Neural progenitor cell (in vitro differentiated cells): ENCODE results near the gene ANKFY1. TPM values are rescaled to one million over a fixed set of nuclear protein-coding genes. Genes with fewer than 3 reads are reported as not detected.

Experiments used
- DNase-seq: peaks from one replicate; pipeline ENCODE4 v3.0.0-alpha.2; 2016; ENCODE audit warnings: low spot score
- H2AFZ ChIP-seq: fragments of 200-600 bp; sonication (generic); replicated peaks from 2 replicates; pipeline ENCODE4 v1.6.1; 2016; ENCODE audit warnings: antibody characterized with exemption
- H3F3A ChIP-seq: fragments of 200-600 bp; sonication (generic); 2 replicates; pipeline ENCODE4 v1.6.1; 2016; ENCODE audit warnings: antibody characterized with exemption, low read depth
- H3K27ac ChIP-seq: fragments of 200-600 bp; sonication (generic); 2 replicates; pipeline ENCODE4 v1.5.1; 2016; ENCODE audit warnings: mild to moderate bottlenecking
- H3K27me3 ChIP-seq: fragments of 200-600 bp; sonication (generic); 2 replicates; pipeline ENCODE4 v1.6.1; 2016; ENCODE audit warnings: mild to moderate bottlenecking, moderate library complexity
- H3K36me3 ChIP-seq: fragments of 200-600 bp; sonication (generic); 2 replicates; pipeline ENCODE4 v1.5.1; 2016
- H3K4me1 ChIP-seq: fragments of 200-600 bp; sonication (generic); 2 replicates; pipeline ENCODE4 v1.6.1; 2016; ENCODE audit warnings: mixed run types
- H3K4me2 ChIP-seq: fragments of 200-600 bp; sonication (generic); 2 replicates; pipeline ENCODE4 v1.6.1; 2016
- H3K4me3 ChIP-seq: fragments of 200-600 bp; sonication (generic); 2 replicates; pipeline ENCODE4 v1.5.1; 2016
- H3K79me2 ChIP-seq: fragments of 200-600 bp; sonication (generic); 2 replicates; pipeline ENCODE4 v1.6.1; 2016; ENCODE audit warnings: low read depth
- H3K9ac ChIP-seq: fragments of 200-600 bp; sonication (generic); 2 replicates; pipeline ENCODE4 v1.6.1; 2016
- H3K9me3 ChIP-seq: fragments of 200-600 bp; sonication (generic); 2 replicates; pipeline ENCODE4 v1.5.1; 2016; ENCODE audit warnings: low read depth
- H4K20me1 ChIP-seq: fragments of 200-600 bp; sonication (generic); 2 replicates; pipeline ENCODE4 v1.6.1; 2016; ENCODE audit warnings: low read depth
- H3K27ac Mint-ChIP-seq: 3 replicates; pipeline ENCODE4 v1.8.0; 2021; ENCODE audit warnings: mixed read lengths
- H3K27me3 Mint-ChIP-seq: 2 replicates; pipeline ENCODE4 v1.8.0; 2022; ENCODE audit warnings: low read depth, mild to moderate bottlenecking, inconsistent platforms, moderate library complexity, mixed read lengths; ENCODE audit not compliant: insufficient read depth
- H3K36me3 Mint-ChIP-seq: 3 replicates; pipeline ENCODE4 v1.8.0; 2021; ENCODE audit warnings: mixed read lengths
- H3K4me1 Mint-ChIP-seq: 3 replicates; pipeline ENCODE4 v1.8.0; 2021; ENCODE audit warnings: mixed read lengths
- H3K4me3 Mint-ChIP-seq: 3 replicates; pipeline ENCODE4 v1.8.0; 2021; ENCODE audit warnings: mild to moderate bottlenecking, moderate library complexity, mixed read lengths
- H3K9me3 Mint-ChIP-seq: 3 replicates; pipeline ENCODE4 v1.8.0; 2020; ENCODE audit warnings: mixed read lengths
- EZH2 ChIP-seq: fragments of 200-600 bp; sonication (generic); IDR thresholded peaks from 2 replicates; pipeline ENCODE4 v1.6.1; 2017; ENCODE audit warnings: antibody characterized with exemption, mild to moderate bottlenecking, moderate library complexity
- EZH2phosphoT487 ChIP-seq: fragments of 200-600 bp; sonication (generic); IDR thresholded peaks from 2 replicates; pipeline ENCODE4 v1.6.1; 2017; ENCODE audit warnings: antibody characterized with exemption
- total RNA-seq: library from RNA; depleted of rRNA; stranded (reverse); fragments of >200 nt; gene quantifications from 2 replicates; pipeline ENCODE4 v1.2.3, GENCODE V29; 2015; ENCODE audit warnings: low replicate concordance
- TF ChIP-seq, protein P1 (sequence below): fragments of 200-600 bp; sonication (generic); IDR thresholded peaks from 2 replicates; pipeline ENCODE4 v1.5.1; 2017; ENCODE audit warnings: antibody characterized with exemption, mild to moderate bottlenecking

ANKFY1 gene
- total RNA-seq, 1 donor from 2014 or later, result 39.8 TPM

DNA sequence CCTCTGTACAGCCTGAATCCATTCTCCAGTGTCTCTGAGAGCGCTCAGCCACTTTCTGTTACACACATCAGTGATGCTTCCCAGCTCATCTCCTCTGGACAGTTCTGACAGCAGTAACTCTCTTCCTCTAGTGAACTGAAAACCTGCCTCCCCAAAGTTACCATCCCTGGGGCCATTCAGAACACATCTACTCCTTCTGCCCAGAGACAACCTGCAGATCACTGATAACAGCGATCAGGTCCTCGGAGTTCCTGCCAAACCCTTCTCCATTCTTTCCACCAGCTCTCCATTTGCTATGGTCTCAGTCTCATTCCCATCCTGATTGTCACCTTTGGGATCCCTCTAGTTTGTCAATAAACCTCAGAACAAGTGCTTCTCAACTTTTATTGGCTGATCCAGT is 128.3 kb downstream of the ANKFY1 start:
- peaks cover 7% of the 10 kb centered on the region for H4K20me1 ChIP-seq
- no peaks in the 10 kb centered on the region for H3F3A ChIP-seq
- H3K27me3 ChIP-seq, result no peaks in the 10 kb centered on the region
- no peaks in the 10 kb centered on the region for H3K4me1 ChIP-seq
- peak overlapping the region; percentile 2 for H3K27ac Mint-ChIP-seq
- DNase-seq, result no peak
- no peaks in the 10 kb centered on the region for H3K9me3 ChIP-seq
- no peak overlapping the region for H3K4me3 ChIP-seq
- H3K4me2 ChIP-seq, result no peak overlapping the region
- no peak overlapping the region for H2AFZ ChIP-seq
- no peaks in the 10 kb centered on the region for H3K36me3 ChIP-seq
- H3K27me3 Mint-ChIP-seq, result no peaks in the 10 kb centered on the region
- H3K27ac ChIP-seq, result no peak overlapping the region
- H3K4me1 Mint-ChIP-seq, result no peaks in the 10 kb centered on the region
- no peaks in the 10 kb centered on the region for H3K36me3 Mint-ChIP-seq
- no peaks in the 10 kb centered on the region for H3K9me3 Mint-ChIP-seq
- H3K9ac ChIP-seq, result no peak overlapping the region
- H3K4me3 Mint-ChIP-seq, result no peak overlapping the region
- H3K79me2 ChIP-seq, result peaks cover 49% of the 10 kb centered on the region
- TF ChIP-seq, protein P1, sequence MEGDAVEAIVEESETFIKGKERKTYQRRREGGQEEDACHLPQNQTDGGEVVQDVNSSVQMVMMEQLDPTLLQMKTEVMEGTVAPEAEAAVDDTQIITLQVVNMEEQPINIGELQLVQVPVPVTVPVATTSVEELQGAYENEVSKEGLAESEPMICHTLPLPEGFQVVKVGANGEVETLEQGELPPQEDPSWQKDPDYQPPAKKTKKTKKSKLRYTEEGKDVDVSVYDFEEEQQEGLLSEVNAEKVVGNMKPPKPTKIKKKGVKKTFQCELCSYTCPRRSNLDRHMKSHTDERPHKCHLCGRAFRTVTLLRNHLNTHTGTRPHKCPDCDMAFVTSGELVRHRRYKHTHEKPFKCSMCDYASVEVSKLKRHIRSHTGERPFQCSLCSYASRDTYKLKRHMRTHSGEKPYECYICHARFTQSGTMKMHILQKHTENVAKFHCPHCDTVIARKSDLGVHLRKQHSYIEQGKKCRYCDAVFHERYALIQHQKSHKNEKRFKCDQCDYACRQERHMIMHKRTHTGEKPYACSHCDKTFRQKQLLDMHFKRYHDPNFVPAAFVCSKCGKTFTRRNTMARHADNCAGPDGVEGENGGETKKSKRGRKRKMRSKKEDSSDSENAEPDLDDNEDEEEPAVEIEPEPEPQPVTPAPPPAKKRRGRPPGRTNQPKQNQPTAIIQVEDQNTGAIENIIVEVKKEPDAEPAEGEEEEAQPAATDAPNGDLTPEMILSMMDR, result no peak

DNA sequence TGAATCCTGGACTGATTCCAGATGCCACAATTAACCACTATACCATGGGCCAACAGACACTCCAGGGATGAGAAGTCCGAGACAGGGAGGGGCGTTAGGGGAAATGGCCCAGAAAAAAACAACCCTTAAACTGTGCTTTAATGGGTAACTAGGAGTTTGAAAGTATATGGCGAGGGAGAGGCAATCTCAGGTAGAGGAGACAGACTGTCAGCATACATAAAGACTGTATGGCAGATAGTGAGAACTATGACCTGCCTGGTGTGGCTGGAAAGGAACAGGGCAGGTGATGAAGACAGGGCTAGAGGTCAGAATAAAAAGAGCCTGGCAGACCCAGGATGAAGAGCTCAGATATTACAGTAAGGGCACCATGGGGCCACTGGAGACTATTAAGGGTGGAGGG is 129.1 kb downstream of the ANKFY1 start:
- H3K27ac Mint-ChIP-seq, result no peak overlapping the region
- Histone ChIP-seq H2AFZ (no peak overlapping the region), H3K27me3 (no peaks in the 10 kb centered on the region), H3K9ac (no peak overlapping the region), H3K4me1 (no peaks in the 10 kb centered on the region), H3K4me3 (no peak overlapping the region), H3K4me2 (no peak overlapping the region), H3K27ac (no peak overlapping the region), H3K79me2 (peaks cover 43% of the 10 kb centered on the region), H3K9me3 (no peaks in the 10 kb centered on the region), H3K36me3 (no peaks in the 10 kb centered on the region), H3F3A (no peaks in the 10 kb centered on the region), H4K20me1 (peaks cover 7% of the 10 kb centered on the region)
- TF ChIP-seq EZH2phosphoT487, result no peak
- TF ChIP-seq, protein P1, result no peak
- TF ChIP-seq EZH2, result no peak
- H3K9me3 Mint-ChIP-seq, result no peaks in the 10 kb centered on the region
- no peaks in the 10 kb centered on the region for H3K36me3 Mint-ChIP-seq
- DNase-seq, result no peak
- H3K4me3 Mint-ChIP-seq, result no peak overlapping the region
- H3K27me3 Mint-ChIP-seq, result no peaks in the 10 kb centered on the region
- H3K4me1 Mint-ChIP-seq, result no peaks in the 10 kb centered on the region

DNA sequence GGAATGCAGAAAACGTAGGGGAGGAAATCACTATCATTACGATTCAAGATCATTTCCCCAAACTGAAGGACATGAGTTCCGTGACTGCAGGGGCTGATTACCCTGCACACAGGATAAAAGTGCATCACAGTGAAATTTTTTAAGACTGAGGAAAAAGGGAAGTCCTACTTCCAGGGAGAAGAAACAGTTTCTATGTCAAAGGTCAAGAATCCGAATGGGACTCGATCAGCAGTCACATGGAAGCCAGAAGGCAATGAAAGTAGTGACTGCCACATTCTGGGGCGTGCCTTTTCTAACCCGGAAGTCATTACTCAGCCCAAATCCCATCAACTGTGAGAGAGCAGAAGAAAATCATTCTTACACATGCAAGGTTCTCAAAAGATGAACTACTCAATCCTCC is 133.1 kb downstream of the ANKFY1 start:
- no peak for DNase-seq
- Mint-ChIP-seq H3K36me3 (peaks cover 2% of the 10 kb centered on the region), H3K4me1 (peaks cover under 1% of the 10 kb centered on the region), H3K27ac (no peak overlapping the region), H3K4me3 (no peak overlapping the region), H3K9me3 (no peaks in the 10 kb centered on the region), H3K27me3 (no peaks in the 10 kb centered on the region)
- Histone ChIP-seq H3K27ac (no peak overlapping the region), H3K79me2 (peaks cover 54% of the 10 kb centered on the region), H3K9me3 (no peaks in the 10 kb centered on the region), H3K4me3 (no peak overlapping the region), H4K20me1 (peaks cover 7% of the 10 kb centered on the region), H3K27me3 (no peaks in the 10 kb centered on the region), H3K36me3 (no peaks in the 10 kb centered on the region), H2AFZ (no peak overlapping the region), H3K4me1 (no peaks in the 10 kb centered on the region), H3F3A (peaks cover under 1% of the 10 kb centered on the region), H3K9ac (peak overlapping the region; percentile 9), H3K4me2 (no peak overlapping the region)
- no peak for TF ChIP-seq EZH2phosphoT487
- TF ChIP-seq EZH2, result no peak
- TF ChIP-seq, protein P1, result no peak
